ENCODE results near the gene FOXP1. TPM values are rescaled to one million over a fixed set of nuclear protein-coding genes. Genes with fewer than 3 reads are reported as not detected.

The FOXP1 gene
- total RNA-seq, 1 donor from 2014 or later, result 107 TPM

GRCh38 chr3:71504250-71505036, 79.1 kb downstream of the FOXP1 start:
- Histone ChIP-seq H3K27ac (ENCODE audit: low read depth, low read length) (peak overlapping the region; percentile 98), H3K27me3 (ENCODE audit: insufficient read depth, low read length) (no peaks in the 10 kb centered on the region), H3K4me1 (ENCODE audit: insufficient read depth, low read length) (peaks cover 30% of the 10 kb centered on the region), H3K36me3 (ENCODE audit: insufficient read depth, low read length) (no peaks in the 10 kb centered on the region), H3K4me3 (ENCODE audit: insufficient read depth, low read depth, low read length) (peak overlapping the region; percentile 31), H4K20me1 (ENCODE audit: insufficient read depth, low read length) (no peaks in the 10 kb centered on the region), H2AFZ (ENCODE audit: low read depth, low read length) (no peak overlapping the region), H3K9me3 (ENCODE audit: insufficient read depth, low read depth, low read length) (no peaks in the 10 kb centered on the region), H3K4me2 (ENCODE audit: low read length) (peak overlapping the region; percentile 79), H3K9ac (ENCODE audit: low read length) (peak overlapping the region; percentile 81), H3K79me2 (ENCODE audit: insufficient read depth, low read length) (peaks cover 84% of the 10 kb centered on the region)
- Mint-ChIP-seq H3K36me3 (ENCODE audit: low read depth, unreplicated experiment) (peaks cover 22% of the 10 kb centered on the region), H3K27me3 (ENCODE audit: low read depth, unreplicated experiment) (no peaks in the 10 kb centered on the region), H3K9me3 (ENCODE audit: unreplicated experiment) (no peaks in the 10 kb centered on the region), H3K4me3 (ENCODE audit: unreplicated experiment) (peak overlapping the region; percentile 2), H3K27ac (ENCODE audit: unreplicated experiment) (peak overlapping the region; percentile 94), H3K4me1 (ENCODE audit: low read depth, unreplicated experiment) (peaks cover 56% of the 10 kb centered on the region)
- no peak for TF ChIP-seq EZH2 (IDR thresholded peaks at IDR 0.05; ENCODE audit: insufficient read depth, low read length)
- TF ChIP-seq CTCF (IDR thresholded peaks at IDR 0.05; ENCODE audit: insufficient read depth, low read depth, low read length), result no peak
- peak; percentile 60 for FAIRE-seq
- DNase-seq (ENCODE audit: low read depth), result peak; percentile 99

- Mint-ChIP-seq H3K27me3 (ENCODE audit: low read depth, unreplicated experiment) (no peaks in the 10 kb centered on the region), H3K27ac (ENCODE audit: unreplicated experiment) (peak overlapping the region; percentile 94), H3K36me3 (ENCODE audit: low read depth, unreplicated experiment) (peaks cover 23% of the 10 kb centered on the region), H3K9me3 (ENCODE audit: unreplicated experiment) (no peaks in the 10 kb centered on the region), H3K4me1 (ENCODE audit: low read depth, unreplicated experiment) (peaks cover 52% of the 10 kb centered on the region), H3K4me3 (ENCODE audit: unreplicated experiment) (no peak overlapping the region)
- Histone ChIP-seq H3K27me3 (ENCODE audit: insufficient read depth, low read length) (no peaks in the 10 kb centered on the region), H3K79me2 (ENCODE audit: insufficient read depth, low read length) (peaks cover 84% of the 10 kb centered on the region), H4K20me1 (ENCODE audit: insufficient read depth, low read length) (no peaks in the 10 kb centered on the region), H2AFZ (ENCODE audit: low read depth, low read length) (no peak overlapping the region), H3K9me3 (ENCODE audit: insufficient read depth, low read depth, low read length) (no peaks in the 10 kb centered on the region), H3K4me1 (ENCODE audit: insufficient read depth, low read length) (peaks cover 27% of the 10 kb centered on the region), H3K27ac (ENCODE audit: low read depth, low read length) (peak overlapping the region; percentile 98), H3K9ac (ENCODE audit: low read length) (peak overlapping the region; percentile 81), H3K4me3 (ENCODE audit: insufficient read depth, low read depth, low read length) (peak overlapping the region; percentile 31), H3K36me3 (ENCODE audit: insufficient read depth, low read length) (no peaks in the 10 kb centered on the region), H3K4me2 (ENCODE audit: low read length) (peak overlapping the region; percentile 79)
- FAIRE-seq (peak; percentile 81), DNase-seq (ENCODE audit: low read depth) (peak; percentile 87)
- TF ChIP-seq CTCF (IDR thresholded peaks at IDR 0.05; ENCODE audit: insufficient read depth, low read depth, low read length) (no peak), EZH2 (IDR thresholded peaks at IDR 0.05; ENCODE audit: insufficient read depth, low read length) (no peak)
Measured at GRCh38 chr3:71503525-71504249, 79.8 kb downstream of the FOXP1 start.

Data from astrocyte (in vitro differentiated cells and primary cell).